ENCODE results near the gene OR10H4. TPM values are rescaled to one million over a fixed set of nuclear protein-coding genes. Genes with fewer than 3 reads are reported as not detected.
A peak's percentile ranks its signal among the peaks of the same experiment; 100 is the strongest.

The OR10H4 gene
- total and polyA plus RNA-seq, 4 donors, result not detected

GRCh38 chr19:15991602-15992001, 42.8 kb downstream of the OR10H4 start:
- Histone ChIP-seq H3K4me3 (ENCODE audit: low read length in 2 of 2) (no peak overlapping the region), H3K36me3 (ENCODE audit: control insufficient read depth in 1 of 2, insufficient read depth in 2 of 2, low read length in 1 of 2) (no peaks in the 10 kb centered on the region), H3K27me3 (ENCODE audit: control insufficient read depth in 1 of 2, insufficient read depth in 2 of 2, low read length in 1 of 2) (peaks cover 0 to 2% of the 10 kb centered on the region in 2 donors), H3K27ac (ENCODE audit: low read depth in 1 of 2, low read length in 2 of 2) (no peak overlapping the region), H3K9me3 (ENCODE audit: control insufficient read depth, low read length) (peaks cover 3% of the 10 kb centered on the region), H3K4me1 (ENCODE audit: control insufficient read depth in 1 of 2, insufficient read depth in 2 of 2, low read length in 2 of 2) (no peaks in the 10 kb centered on the region)
- ATAC-seq (ENCODE audit: low FRiP score) (no peak), DNase-seq (no peak)
- intact Hi-C loops (cut with DNase I), result no loop called here

GRCh38 chr19:15992014-15992413, 43.2 kb downstream of the OR10H4 start:
- intact Hi-C loops (cut with DNase I), result no loop called here
- no peak for ATAC-seq (ENCODE audit: low FRiP score)

GRCh38 chr19:15995536-15995935, 46.7 kb downstream of the OR10H4 start:
- intact Hi-C loops (cut with DNase I), result no loop called here
- 39 to 43% methylated on average over 6 of the region's 6 CpGs for WGBS, 2 donors
- no peak overlapping the region for H3K4me3 ChIP-seq (ENCODE audit: low read length in 2 of 2)
- H3K9me3 ChIP-seq (ENCODE audit: control insufficient read depth, low read length), result peaks cover 1% of the 10 kb centered on the region
- H3K36me3 ChIP-seq (ENCODE audit: control insufficient read depth in 1 of 2, insufficient read depth in 2 of 2, low read length in 1 of 2), result no peaks in the 10 kb centered on the region
- peak; percentile 77 to 84 for DNase-seq
- peaks cover 0 to 2% of the 10 kb centered on the region in 2 donors for H3K27me3 ChIP-seq (ENCODE audit: control insufficient read depth in 1 of 2, insufficient read depth in 2 of 2, low read length in 1 of 2)
- no peaks in the 10 kb centered on the region for H3K4me1 ChIP-seq (ENCODE audit: control insufficient read depth in 1 of 2, insufficient read depth in 2 of 2, low read length in 2 of 2)
- no peak for ATAC-seq (ENCODE audit: low FRiP score)
- no peak overlapping the region for H3K27ac ChIP-seq (ENCODE audit: low read depth in 1 of 2, low read length in 2 of 2)

More at GRCh38 chr19:15992014-15992413, 43.2 kb downstream of the OR10H4 start:
- Histone ChIP-seq H3K36me3 (ENCODE audit: control insufficient read depth in 1 of 2, insufficient read depth in 2 of 2, low read length in 1 of 2) (no peaks in the 10 kb centered on the region), H3K4me3 (ENCODE audit: low read length in 2 of 2) (no peak overlapping the region), H3K4me1 (ENCODE audit: control insufficient read depth in 1 of 2, insufficient read depth in 2 of 2, low read length in 2 of 2) (no peaks in the 10 kb centered on the region), H3K27ac (ENCODE audit: low read depth in 1 of 2, low read length in 2 of 2) (no peak overlapping the region), H3K27me3 (ENCODE audit: control insufficient read depth in 1 of 2, insufficient read depth in 2 of 2, low read length in 1 of 2) (peaks cover 0 to 2% of the 10 kb centered on the region in 2 donors), H3K9me3 (ENCODE audit: control insufficient read depth, low read length) (peaks cover 3% of the 10 kb centered on the region)
- no peak for DNase-seq
- WGBS, 2 donors, result 63 to 68% methylated on average over 5 of the region's 5 CpGs

GRCh38 chr19:15998166-15998565, 49.4 kb downstream of the OR10H4 start:
- no peak overlapping the region for H3K4me3 ChIP-seq (ENCODE audit: low read length in 2 of 2)
- intact Hi-C loops (cut with DNase I), result loop anchor here in 1 of 2 donors (2.0 kb wide), 1 partner anchor 63 kb away; the partner anchor contains the start of gene CYP4F11
- ATAC-seq (ENCODE audit: low FRiP score), result no peak

More at GRCh38 chr19:15998166-15998565, 49.4 kb downstream of the OR10H4 start:
- Histone ChIP-seq H3K27me3 (ENCODE audit: control insufficient read depth in 1 of 2, insufficient read depth in 2 of 2, low read length in 1 of 2) (no peaks in the 10 kb centered on the region), H3K36me3 (ENCODE audit: control insufficient read depth in 1 of 2, insufficient read depth in 2 of 2, low read length in 1 of 2) (no peaks in the 10 kb centered on the region), H3K4me1 (ENCODE audit: control insufficient read depth in 1 of 2, insufficient read depth in 2 of 2, low read length in 2 of 2) (no peaks in the 10 kb centered on the region), H3K27ac (ENCODE audit: low read depth in 1 of 2, low read length in 2 of 2) (no peak overlapping the region), H3K9me3 (ENCODE audit: control insufficient read depth, low read length) (no peaks in the 10 kb centered on the region)
- no peak for DNase-seq
- 87 to 88% methylated on average over 4 of the region's 4 CpGs for WGBS, 2 donors

Other genes with a start within 250 kb of the OR10H4 start
- gene OR10H2, start 221.0 kb upstream of the OR10H4 start, total RNA-seq, result not detected
- not detected for gene OR10H2, start 221.0 kb upstream of the OR10H4 start, polyA plus RNA-seq
- not detected for gene OR10H3, start 211.0 kb upstream of the OR10H4 start, total RNA-seq
- gene OR10H3, start 211.0 kb upstream of the OR10H4 start, polyA plus RNA-seq, result not detected
- gene OR10H5, start 161.3 kb upstream of the OR10H4 start, total RNA-seq, result not detected
- gene OR10H5, start 161.3 kb upstream of the OR10H4 start, polyA plus RNA-seq, result not detected
- gene OR10H1, start 133.3 kb upstream of the OR10H4 start, total RNA-seq, result under 1 TPM in 1 of 2 donors, not detected in 1; 0.10 TPM
- not detected for gene OR10H1, start 133.3 kb upstream of the OR10H4 start, polyA plus RNA-seq
- gene CYP4F2, start 50.9 kb upstream of the OR10H4 start, total RNA-seq, result not detected
- 1 to 10 TPM in 1 of 2 donors, not detected in 1; 4.4 TPM for gene CYP4F2, start 50.9 kb upstream of the OR10H4 start, polyA plus RNA-seq
- 10 to 100 TPM in 1 of 2 donors, 1 to 10 TPM in 1; 3.9 to 11.0 TPM for gene CYP4F11, start 14.5 kb upstream of the OR10H4 start, total RNA-seq
- 10 to 100 TPM in 1 of 2 donors, 1 to 10 TPM in 1; 1.5 to 10.4 TPM for gene CYP4F11, start 14.5 kb upstream of the OR10H4 start, polyA plus RNA-seq
- 1,000 to 10,000 TPM in 1 of 2 donors, 100 to 1,000 TPM in 1; 695 to 1,409 TPM for gene TPM4, start 127.5 kb downstream of the OR10H4 start, total RNA-seq
- 100 to 1,000 TPM; 800 to 937 TPM for gene TPM4, start 127.5 kb downstream of the OR10H4 start, polyA plus RNA-seq
- 10 to 100 TPM; 51.3 to 56.7 TPM for gene RAB8A, start 162.9 kb downstream of the OR10H4 start, total RNA-seq
- 10 to 100 TPM; 17.6 to 30.3 TPM for gene RAB8A, start 162.9 kb downstream of the OR10H4 start, polyA plus RNA-seq
- 1 to 10 TPM; 1.3 to 1.4 TPM for gene HSH2D, start 194.7 kb downstream of the OR10H4 start, total RNA-seq
- 1 to 10 TPM in 1 of 2 donors, under 1 TPM in 1; 0.10 to 2.5 TPM for gene HSH2D, start 194.7 kb downstream of the OR10H4 start, polyA plus RNA-seq
- not detected for gene CIB3, start 224.5 kb downstream of the OR10H4 start, total RNA-seq
- under 1 TPM in 1 of 2 donors, not detected in 1; 0.95 TPM for gene CIB3, start 224.5 kb downstream of the OR10H4 start, polyA plus RNA-seq
- gene FAM32A, start 236.4 kb downstream of the OR10H4 start, total RNA-seq, result 10 to 100 TPM; 46.1 to 46.4 TPM
- 10 to 100 TPM; 80.6 to 89.5 TPM for gene FAM32A, start 236.4 kb downstream of the OR10H4 start, polyA plus RNA-seq
- 10 to 100 TPM; 74.7 TPM for gene AP1M1, start 248.9 kb downstream of the OR10H4 start, total RNA-seq
- 10 to 100 TPM; 25.2 to 62.4 TPM for gene AP1M1, start 248.9 kb downstream of the OR10H4 start, polyA plus RNA-seq